DMS153 (cell line): ENCODE data around the gene ANKRD17.

Source experiments
- DNase-seq: peaks from one replicate; lab custom pipeline; 2025; lab: John Stamatoyannopoulos, UW

ANKRD17 gene

DNA sequence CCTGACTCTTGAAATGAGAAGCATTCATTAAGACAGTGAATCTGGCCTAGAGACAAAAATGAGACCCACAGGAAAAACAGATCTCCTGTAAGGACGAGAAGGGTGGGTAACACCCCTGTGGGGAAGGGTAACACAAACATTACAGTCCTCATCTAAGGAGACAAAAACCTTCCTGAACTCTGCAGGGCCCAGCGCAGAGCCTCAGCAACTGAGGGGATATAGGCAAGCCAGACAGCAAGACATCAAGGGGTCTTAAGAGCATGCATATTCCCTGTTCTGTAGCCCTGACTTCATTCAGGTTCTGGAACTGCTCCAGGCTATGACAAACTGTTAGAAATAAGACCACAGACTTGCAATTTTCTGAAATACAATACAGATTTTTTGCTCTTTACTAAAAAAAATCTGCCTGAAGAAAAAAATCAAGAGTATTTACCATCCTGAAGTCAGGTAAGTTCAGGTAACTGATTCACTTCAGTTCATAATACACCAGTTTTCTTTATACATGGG is 204.6 kb downstream of the ANKRD17 start:
- no peak for DNase-seq

DNA sequence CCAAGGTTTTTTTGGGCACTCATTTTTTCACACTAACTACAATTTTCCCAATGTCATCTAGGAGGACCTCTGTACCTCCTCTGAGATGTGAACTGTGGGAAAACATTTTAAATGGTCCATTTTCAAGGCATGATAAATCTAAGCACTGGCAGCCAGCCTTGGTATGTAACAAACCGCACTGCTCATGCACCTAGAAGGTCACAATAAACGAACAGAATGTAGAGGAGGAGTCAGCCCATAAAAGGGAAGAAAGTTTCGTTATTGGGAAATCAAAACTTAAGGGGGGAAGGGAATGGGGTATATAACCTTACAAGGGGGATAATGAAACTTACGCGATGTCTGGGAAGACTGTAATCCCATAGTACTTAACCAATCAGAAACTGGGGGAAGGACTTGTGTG is 205.5 kb downstream of the ANKRD17 start:
- DNase-seq, result no peak

DNA sequence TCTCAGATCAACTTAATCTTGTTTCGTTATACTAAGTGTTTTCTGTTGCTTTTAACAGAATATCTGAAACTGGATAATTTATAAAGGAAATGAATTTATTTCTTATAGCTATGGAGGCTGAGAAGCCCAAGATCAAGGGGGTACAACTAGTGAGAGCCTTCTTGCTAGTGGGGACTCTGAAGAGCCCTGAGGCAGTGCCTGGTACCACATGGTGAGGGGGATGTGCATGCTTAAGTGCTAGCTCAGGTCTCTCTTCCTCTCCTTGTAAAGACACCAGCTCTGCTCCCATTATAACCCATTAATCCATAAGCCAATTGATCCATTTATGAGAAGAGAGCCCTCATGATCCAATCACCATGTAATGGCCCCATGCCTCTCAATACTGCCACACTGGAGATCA is 207.0 kb downstream of the ANKRD17 start:
- no peak for DNase-seq

DNA sequence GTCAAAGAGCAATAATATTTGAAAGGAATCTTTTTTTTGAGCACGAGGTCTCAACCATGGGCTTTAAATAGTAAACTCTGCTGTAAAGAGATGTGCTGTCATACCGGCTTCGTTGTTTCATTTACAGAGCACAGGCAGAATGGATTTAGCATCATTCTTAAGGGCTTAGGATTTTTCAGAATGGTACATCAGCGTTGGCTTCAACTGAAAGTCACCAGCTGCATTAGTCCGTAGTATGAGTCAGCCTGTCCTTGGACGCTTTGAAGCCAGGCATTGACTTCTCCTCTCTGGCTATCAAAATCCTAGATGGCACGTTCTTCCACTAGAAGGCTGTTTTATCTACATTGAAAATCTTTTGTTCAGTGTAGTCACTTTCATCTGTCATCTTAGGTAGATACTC is 212.7 kb downstream of the ANKRD17 start:
- DNase-seq, result no peak

DNA sequence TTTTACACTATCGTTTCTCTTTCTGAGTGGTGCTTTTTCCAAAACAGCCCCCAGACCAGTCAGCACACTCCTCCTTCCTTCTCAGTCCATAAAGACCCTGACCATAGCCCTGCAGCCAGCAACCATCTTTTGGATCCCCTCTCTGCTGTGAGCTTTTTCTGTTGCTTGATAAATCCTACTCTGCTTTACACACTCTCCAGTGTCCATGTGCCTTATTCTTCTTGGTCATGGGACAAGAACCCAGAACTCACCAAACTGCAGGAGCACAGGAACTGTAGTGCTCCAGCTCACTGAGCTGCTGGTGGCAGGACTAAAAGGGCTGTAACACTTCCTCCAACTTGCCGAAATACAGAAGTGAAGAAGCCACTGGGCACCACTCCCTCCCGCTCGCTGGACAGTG is 221.5 kb downstream of the ANKRD17 start:
- DNase-seq, result no peak

DNA sequence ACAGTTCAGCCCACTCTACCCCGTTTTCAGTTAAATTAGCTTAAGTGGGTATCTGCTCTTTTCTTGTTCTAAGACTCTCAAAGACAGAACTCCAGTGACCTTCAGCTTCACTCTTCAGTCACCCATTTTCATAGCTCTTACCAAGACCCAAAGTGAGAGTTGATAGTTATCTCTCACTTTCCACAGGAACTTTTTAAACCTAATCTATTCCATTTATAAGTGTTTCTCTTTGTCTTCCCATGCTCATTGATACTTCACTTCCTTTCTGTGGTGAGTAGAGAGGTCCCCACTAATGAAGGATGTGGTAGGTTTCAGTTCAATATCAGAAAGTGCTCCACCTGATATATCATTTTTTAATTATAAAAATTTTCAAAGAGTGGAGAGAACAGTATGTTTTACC is 222.5 kb downstream of the ANKRD17 start:
- DNase-seq, result no peak

DNA sequence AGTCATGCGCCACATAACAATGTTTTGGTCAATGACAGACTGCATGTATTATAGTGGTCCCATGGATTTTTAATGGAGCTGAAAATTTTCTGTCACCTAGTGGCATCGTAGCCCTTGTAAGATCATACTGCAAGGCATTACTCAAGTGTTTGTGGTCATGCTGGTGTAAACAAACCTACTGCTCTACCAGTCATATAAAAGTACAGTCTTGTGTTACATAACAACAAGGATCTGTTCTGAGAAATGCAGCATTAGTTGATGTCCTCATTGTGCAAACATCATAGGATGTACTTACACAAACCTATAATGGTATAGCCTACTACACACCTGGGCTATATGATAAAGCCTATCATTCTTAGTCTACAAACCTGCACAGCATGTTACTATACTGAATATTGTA is 223.7 kb downstream of the ANKRD17 start:
- DNase-seq, result no peak

DNA sequence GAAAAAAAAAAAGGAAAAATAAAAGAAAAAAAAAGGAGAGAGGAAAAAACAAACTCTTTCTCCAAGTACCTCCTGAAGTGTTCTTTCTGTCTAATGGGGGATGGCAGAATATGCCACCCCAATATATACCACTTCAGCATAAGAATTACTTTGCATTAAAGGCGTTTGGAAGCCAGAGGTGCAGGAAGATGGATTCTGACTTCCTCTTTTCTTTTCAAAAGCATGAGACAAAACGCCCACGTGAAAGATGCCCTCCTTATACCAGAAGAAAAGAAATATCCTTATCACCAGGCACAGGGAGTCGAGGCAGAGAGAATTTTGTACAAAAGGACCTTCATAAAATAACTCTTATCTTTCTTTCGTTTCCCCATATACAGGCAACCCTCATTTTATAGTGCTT is 230.0 kb downstream of the ANKRD17 start:
- no peak for DNase-seq
